GM21737 (cell line): Measurements from ENCODE around the gene PRG2.
"Not testable (repeated sequence)": the region's sequence is repeated elsewhere in the genome, so short reads cannot be mapped to it uniquely, and the experiment has no call there.

Experiments
- ATAC-seq: cut with Tn5 transposase; IDR thresholded peaks from one replicate; pipeline ENCODE4 v1.9.1; 2021; ENCODE audit warnings: mild to moderate bottlenecking, moderate library complexity; ENCODE audit not compliant: unreplicated experiment

PRG2 gene

DNA sequence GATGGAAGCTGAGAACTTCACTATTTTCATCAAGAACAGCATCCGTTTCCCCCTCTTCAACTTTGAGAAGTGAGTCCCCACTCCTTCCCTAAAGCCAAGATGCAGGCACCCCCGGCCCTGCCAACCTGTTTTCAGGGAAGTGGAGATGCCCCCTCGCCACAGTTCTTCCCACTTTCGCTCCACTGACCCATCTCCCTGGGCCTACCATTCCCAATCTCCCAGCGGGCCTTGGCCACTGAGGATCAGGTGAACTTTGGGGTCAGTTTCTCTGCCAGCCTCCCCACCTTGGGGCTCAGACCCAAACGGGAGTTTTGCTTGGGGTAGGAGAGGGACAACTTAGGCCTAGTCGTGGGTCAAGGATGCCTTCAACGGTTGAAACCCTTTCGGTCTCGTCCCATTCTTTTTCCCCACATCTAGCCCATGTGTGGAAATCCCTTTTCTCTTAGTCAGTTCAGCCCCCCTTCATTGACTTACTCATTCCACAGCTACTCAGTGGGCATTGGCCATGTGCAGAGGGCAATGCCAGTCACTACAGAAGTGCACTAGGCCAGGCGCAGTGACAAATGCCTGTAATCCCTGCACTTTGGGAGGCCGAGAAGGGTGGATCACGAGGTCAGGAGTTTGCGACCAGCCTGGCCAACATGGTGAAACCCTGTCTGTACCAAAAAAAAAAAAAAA lies 41.7 kb downstream of the PRG2 start:
- no peak for ATAC-seq

DNA sequence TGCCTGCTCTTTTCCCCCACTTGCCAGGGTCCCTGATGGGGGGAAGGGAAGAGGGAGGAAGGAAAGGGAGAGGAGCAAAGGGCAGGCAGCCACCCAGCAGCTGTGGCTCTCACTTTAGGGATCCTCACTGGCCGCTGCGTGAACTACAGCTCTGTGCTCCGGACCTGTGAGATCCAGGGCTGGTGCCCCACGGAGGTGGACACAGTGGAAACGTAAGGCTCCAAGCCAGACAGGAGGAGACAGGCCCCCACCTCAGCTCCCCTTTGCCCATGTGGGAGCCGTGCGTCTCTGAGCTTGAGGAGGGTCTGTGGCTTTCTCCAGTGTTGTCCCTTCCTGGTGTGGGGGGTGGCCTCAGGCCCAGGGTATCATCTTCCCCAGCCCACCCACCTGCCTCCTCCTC lies 42.4 kb downstream of the PRG2 start:
- no peak for ATAC-seq

DNA sequence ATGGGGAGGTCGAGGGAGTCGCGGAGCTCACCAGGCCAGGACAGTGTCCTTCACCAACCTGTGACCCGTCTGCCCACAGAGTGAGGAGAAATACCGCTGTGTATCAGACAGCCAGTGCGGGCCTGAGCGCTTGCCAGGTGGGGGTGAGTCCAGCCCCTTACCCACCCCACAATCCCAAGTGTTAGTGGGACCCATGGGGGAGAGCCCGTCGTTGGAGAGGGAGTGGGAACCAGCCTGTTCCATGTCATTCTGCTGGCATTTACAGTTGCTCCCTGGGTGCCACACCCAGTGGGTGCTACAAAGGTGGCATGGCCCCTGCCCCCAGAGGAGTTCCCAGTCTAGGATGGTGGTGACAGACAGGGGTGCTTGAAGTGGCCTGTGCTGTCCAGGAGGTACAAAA lies 43.1 kb downstream of the PRG2 start:
- ATAC-seq, result no peak

DNA sequence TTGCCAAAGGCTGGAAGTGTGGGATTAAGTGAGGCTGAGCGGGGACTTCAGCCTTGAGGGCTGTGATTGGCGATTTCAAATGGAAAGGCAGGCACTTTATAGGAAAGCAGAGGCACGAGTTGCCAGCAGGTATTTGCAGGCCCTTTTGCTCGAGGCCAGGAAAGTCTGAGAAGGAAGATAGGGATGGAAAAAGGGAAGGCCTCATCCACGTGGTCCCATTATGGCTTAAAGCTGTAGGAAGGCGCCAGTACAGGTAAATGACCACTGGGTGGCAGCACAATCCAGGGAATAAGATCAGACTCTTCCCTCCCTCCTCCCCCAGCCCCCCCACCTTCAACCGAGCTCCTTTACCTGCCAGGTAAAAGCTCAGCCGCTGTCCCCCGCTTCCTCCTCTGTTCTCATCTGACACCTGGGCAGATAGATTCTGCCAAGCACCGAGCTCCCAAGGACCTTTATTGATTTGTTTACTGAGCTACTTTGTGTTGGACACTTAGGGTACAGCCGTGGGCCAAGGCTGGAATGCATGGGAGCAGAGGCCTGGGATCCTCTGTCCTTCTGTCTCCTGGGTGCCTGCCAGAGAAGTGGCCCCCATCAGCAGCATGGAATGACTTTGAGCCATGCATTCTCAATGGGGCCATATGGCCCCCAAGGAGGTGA lies 44.8 kb downstream of the PRG2 start:
- ATAC-seq, result peak; percentile 68

DNA sequence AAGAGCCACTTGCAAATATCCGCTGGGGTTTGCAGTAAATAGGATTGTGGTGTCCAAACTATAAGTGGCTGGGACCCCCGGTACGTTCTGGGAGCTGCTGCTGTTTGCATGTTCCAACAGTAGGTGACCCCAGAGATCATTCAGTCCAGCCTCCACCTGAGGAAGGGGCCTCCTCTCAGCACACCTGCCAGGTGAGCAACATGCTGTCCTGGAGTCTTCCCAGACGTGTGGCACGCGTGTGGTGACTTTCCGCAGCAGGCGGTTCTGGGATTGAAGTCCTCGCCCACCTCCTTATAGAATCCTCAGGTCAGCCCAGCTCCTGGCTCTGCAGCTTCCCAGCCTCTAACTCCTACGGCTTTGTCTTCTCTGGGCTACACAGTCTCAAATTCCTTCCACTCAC lies 45.6 kb downstream of the PRG2 start:
- no peak for ATAC-seq

DNA sequence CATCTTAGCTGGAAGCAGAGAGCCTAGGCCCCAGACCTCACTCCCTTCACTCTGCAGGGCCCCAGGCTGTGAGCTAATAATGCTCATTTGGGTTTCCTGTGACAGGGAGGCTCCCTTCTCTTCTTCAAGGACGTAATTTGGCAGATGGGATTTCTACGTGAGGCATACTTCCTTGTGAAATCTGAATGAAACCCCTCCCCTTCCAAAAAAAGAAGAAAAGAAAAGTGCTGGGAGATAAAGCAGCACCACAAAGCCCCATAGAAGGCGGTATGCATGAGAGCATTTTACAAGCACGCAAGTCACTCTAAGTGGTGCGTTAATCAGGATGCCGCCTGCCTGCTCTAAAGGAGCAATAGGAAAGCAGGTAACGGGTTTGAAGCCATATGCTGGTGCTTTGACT lies 46.6 kb downstream of the PRG2 start:
- no peak for ATAC-seq

DNA sequence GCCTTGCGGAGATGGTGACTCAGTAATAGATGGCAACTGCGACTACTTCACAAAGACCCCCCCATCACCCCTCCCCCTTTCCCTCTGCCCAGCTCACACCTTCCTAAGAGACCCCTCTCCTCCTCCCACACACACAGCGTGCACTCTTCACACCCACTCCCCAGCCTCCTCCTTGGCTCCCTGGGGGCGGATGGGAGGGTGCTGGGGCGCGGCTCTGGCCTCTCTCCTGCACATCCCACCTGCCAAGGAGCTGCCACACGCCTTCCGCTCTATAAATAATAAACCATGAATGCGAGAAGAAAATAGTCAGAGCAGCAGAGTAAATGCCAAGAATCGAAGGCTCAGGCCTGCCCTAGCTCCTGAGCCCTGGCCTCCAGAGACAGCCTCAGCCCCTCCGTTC lies 47.7 kb downstream of the PRG2 start:
- ATAC-seq, result no peak

DNA sequence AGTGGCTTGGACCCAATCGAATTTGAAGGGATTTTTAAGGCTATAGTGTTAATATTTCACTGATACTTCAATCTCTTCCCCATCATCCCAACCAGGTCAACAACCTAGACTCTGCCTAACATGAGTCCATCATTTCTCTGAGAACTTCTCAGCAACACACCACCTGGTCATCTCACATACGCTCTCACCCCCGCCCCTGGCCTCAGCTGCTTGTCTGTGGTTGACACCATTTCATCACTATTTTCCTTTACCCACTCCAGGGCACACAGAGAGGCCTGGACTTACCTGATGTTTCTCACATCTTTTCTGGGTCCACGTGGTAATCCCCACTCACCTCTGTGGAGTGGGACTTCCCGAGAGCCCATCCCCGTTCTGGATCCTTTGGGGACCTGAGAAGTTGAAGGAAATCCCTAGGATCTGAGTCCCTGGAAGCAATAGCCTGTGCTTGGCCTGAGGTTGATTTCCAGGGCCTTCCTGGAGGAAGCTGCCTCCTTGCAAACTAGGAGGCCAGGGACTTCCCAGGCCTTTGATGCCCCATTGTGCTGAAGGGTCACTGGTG lies 49.1 kb downstream of the PRG2 start:
- no peak for ATAC-seq

DNA sequence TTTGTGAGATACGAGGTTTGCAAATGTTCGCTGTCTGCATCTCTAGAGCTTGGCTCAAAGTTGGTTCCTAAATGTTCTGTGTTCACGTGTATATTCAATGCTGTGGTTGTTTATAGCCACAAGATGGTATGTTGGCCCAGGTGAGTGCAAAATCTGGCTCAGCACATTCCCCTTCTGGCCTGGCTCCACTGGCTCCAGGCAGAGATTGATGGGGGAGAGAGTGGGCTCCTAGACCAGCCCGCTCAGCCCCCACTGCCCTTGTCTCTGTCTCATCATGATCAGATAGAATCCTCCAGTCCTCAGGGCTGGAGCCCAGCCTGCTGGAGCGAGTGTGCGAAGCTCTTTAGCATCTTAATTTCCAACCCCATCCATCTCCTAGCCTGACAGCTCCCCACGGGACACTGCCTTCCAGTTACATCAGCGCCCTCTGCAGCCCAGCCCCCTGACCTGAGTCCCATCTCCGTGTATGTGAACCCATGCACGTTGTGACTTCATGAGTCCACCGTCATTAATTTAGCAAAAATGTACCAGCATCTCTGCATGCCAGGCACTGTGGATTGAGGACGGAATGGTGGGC lies 50.3 kb downstream of the PRG2 start:
- no peak for ATAC-seq

DNA sequence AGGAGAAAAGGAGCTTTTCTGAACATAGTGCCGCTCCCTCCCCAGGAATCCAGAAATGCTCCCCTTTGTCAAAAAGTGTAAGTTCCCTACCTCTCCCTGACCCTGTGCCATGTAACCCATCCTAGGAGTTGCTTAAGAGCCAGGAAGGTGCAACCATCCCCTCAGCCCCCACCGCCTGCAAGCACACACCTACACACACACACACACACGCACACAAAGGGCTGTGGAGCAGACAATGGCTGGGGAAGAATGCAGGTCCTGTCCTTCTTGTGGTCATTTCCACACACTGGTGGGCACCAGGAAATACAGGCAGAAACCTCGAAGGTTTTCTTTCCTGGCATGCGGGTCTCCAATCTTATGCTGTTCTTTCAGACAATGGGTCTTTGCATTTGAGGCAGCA lies 51.1 kb downstream of the PRG2 start:
- ATAC-seq, result no peak

DNA sequence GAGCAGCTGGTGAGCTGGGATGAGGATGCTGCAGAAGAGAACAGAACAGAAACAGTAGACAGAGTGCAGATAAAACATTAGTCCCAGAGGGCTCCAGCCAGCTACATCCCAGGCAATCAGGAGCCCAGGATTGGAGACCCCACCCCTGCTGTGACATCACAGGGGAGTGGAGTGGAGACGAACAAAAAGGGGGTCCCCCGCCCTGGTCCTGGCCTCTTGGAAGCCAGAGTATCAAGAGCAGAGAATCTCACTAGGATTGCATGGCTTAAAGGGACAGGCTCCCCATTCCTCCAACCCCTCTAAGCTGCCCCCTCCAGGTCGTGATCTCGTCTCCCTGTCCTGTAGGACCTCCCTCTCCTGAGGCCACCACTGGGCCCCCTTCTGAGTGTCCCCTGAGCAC lies 52.3 kb downstream of the PRG2 start, which contains the start of gene P2RX3:
Gene P2RX3 (plus strand): TSS at position 211 of the 400 bp plus-strand sequence. CDS start 199 bp downstream, outside the sequence.
- no peak for ATAC-seq

DNA sequence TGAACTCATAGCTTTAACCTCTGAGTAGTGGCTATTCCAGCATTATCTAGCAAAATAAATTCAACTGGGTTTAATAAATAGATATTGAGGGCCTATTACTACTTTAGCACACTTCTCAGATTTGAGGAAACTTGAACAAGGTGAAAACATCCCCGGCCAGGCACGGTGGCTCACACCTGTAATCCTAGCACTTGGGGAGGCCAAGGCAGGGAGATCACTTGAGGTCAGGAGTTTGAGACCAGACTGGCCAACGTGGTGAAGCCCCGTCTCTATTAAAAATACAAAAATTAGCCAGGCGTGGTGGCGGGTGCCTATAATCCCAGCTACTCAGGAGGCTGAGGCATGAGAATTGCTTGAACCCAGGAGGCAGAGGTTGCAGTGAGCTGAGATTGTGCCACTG lies 53.6 kb downstream of the PRG2 start:
- not testable (repeated sequence) for ATAC-seq
